Mesendoderm (in vitro differentiated cells): ENCODE results near the gene PRKAG1.

ENCODE experiments used
- DNase-seq: peaks from one replicate; pipeline ENCODE4 v3.0.0; 2013
- H2AK5ac ChIP-seq: 2 replicates; pipeline ENCODE4 v1.6.1; 2013; ENCODE audit warnings: low read length, inconsistent platforms
- H2BK120ac ChIP-seq: 2 replicates; pipeline ENCODE4 v1.6.1; 2013; ENCODE audit warnings: low read depth, mild to moderate bottlenecking, low read length, moderate library complexity, mixed read lengths
- H2BK15ac ChIP-seq: replicated peaks from 2 replicates; pipeline ENCODE4 v1.6.1; 2013; ENCODE audit warnings: low read depth, mild to moderate bottlenecking, moderate library complexity
- H2BK5ac ChIP-seq: 2 replicates; pipeline ENCODE4 v1.6.1; 2013; ENCODE audit warnings: low read length, inconsistent platforms
- H3K18ac ChIP-seq: 2 replicates; pipeline ENCODE4 v1.6.1; 2013; ENCODE audit warnings: mild to moderate bottlenecking, low read length, mixed read lengths
- H3K23ac ChIP-seq: one replicate; pipeline ENCODE4 v1.6.1; 2013; ENCODE audit warnings: low read length
- H3K27ac ChIP-seq: 2 replicates; pipeline ENCODE4 v1.5.1; 2013; ENCODE audit warnings: low read depth, mild to moderate bottlenecking, inconsistent platforms, low read length, moderate library complexity
- H3K27me3 ChIP-seq: 2 replicates; pipeline ENCODE4 v1.6.1; 2013; ENCODE audit warnings: low read length, control low read depth, mild to moderate bottlenecking, inconsistent platforms; ENCODE audit not compliant: insufficient read depth, poor library complexity
- H3K36me3 ChIP-seq: 2 replicates; pipeline ENCODE4 v1.6.1; 2013; ENCODE audit warnings: low read length, inconsistent platforms; ENCODE audit not compliant: control insufficient read depth, insufficient read depth
- H3K4ac ChIP-seq: one replicate; pipeline ENCODE4 v1.6.1; 2013; ENCODE audit warnings: low read depth, mild to moderate bottlenecking, low read length, moderate library complexity
- H3K4me1 ChIP-seq: 2 replicates; pipeline ENCODE4 v1.6.1; 2013; ENCODE audit warnings: low read depth, low read length, inconsistent platforms; ENCODE audit not compliant: control insufficient read depth
- H3K4me2 ChIP-seq: 2 replicates; pipeline ENCODE4 v1.6.1; 2013; ENCODE audit warnings: low read length
- H3K4me3 ChIP-seq: 2 replicates; pipeline ENCODE4 v1.5.1; 2013; ENCODE audit warnings: mild to moderate bottlenecking, low read length
- H3K56ac ChIP-seq: one replicate; pipeline ENCODE4 v1.6.1; 2013; ENCODE audit warnings: low read length
- H3K79me1 ChIP-seq: 2 replicates; pipeline ENCODE4 v1.6.1; 2013; ENCODE audit warnings: low read length, inconsistent platforms
- H3K79me2 ChIP-seq: 2 replicates; pipeline ENCODE4 v1.6.1; 2013; ENCODE audit warnings: mild to moderate bottlenecking, low read length; ENCODE audit not compliant: control insufficient read depth, insufficient read depth
- H3K9ac ChIP-seq: 2 replicates; pipeline ENCODE4 v1.6.1; 2013; ENCODE audit warnings: low read length, inconsistent platforms
- H4K5ac ChIP-seq: one replicate; pipeline ENCODE4 v1.6.1; 2013; ENCODE audit warnings: low read length
- H4K8ac ChIP-seq: one replicate; pipeline ENCODE4 v1.6.1; 2013; ENCODE audit warnings: low read depth, mild to moderate bottlenecking, control low read depth, low read length, moderate library complexity
- WGBS: extraction: QIAGEN DNeasy Blood & Tissue Kit; methylation state at CpG from one replicate; pipeline ENCODE4 v1.1.7; 2013; ENCODE audit warnings: low lambda C conversion rate, missing lambda C conversion rate; ENCODE audit not compliant: insufficient coverage; ENCODE audit errors: extremely low coverage; 5-methylcytosine and 5-hydroxymethylcytosine counted together

Gene PRKAG1

GRCh38 chr12:48985475-48985897, 33.1 kb downstream of the PRKAG1 start:
- H3K18ac ChIP-seq: no peak overlapping the region
- H4K8ac ChIP-seq: no peak overlapping the region
- H3K9ac ChIP-seq: no peak overlapping the region
- no peak overlapping the region for H2AK5ac ChIP-seq
- no peak overlapping the region for H3K4me2 ChIP-seq
- no peaks in the 10 kb centered on the region for H3K36me3 ChIP-seq
- no peaks in the 10 kb centered on the region for H3K4me1 ChIP-seq
- no peak overlapping the region for H3K27ac ChIP-seq
- no peak overlapping the region for H2BK120ac ChIP-seq
- H4K5ac ChIP-seq: no peak overlapping the region
- H3K4ac ChIP-seq: no peak overlapping the region
- H3K23ac ChIP-seq: no peak overlapping the region
- H3K4me3 ChIP-seq: no peak overlapping the region
- WGBS: no CpG with 5 or more reads among the region's 10 CpGs
- no peak overlapping the region for H3K56ac ChIP-seq
- H2BK5ac ChIP-seq: no peak overlapping the region
- DNase-seq: no peak
- no peaks in the 10 kb centered on the region for H3K79me1 ChIP-seq
- H3K79me2 ChIP-seq: no peaks in the 10 kb centered on the region
- H3K27me3 ChIP-seq: peaks cover 44% of the 10 kb centered on the region
- H2BK15ac ChIP-seq: no peak overlapping the region

- no peak overlapping the region for H2BK5ac ChIP-seq
- H4K8ac ChIP-seq: no peak overlapping the region
- no peak overlapping the region for H3K18ac ChIP-seq
- H3K56ac ChIP-seq: no peak overlapping the region
- no peaks in the 10 kb centered on the region for H3K36me3 ChIP-seq
- H2BK15ac ChIP-seq: no peak overlapping the region
- no peaks in the 10 kb centered on the region for H3K79me1 ChIP-seq
- H4K5ac ChIP-seq: no peak overlapping the region
- WGBS: no CpG with 5 or more reads among the region's 6 CpGs
- H3K27ac ChIP-seq: no peak overlapping the region
- peaks cover 71% of the 10 kb centered on the region for H3K27me3 ChIP-seq
- no peak overlapping the region for H3K23ac ChIP-seq
- no peak overlapping the region for H2AK5ac ChIP-seq
- H3K4ac ChIP-seq: no peak overlapping the region
- H3K4me2 ChIP-seq: no peak overlapping the region
- no peak for DNase-seq
- no peak overlapping the region for H2BK120ac ChIP-seq
- H3K79me2 ChIP-seq: no peaks in the 10 kb centered on the region
- no peaks in the 10 kb centered on the region for H3K4me1 ChIP-seq
- H3K9ac ChIP-seq: no peak overlapping the region
- no peak overlapping the region for H3K4me3 ChIP-seq
Measured at GRCh38 chr12:48982397-48983080, 36.0 kb downstream of the PRKAG1 start.

- H3K18ac ChIP-seq: no peak overlapping the region
- no peaks in the 10 kb centered on the region for H3K79me2 ChIP-seq
- no peak overlapping the region for H3K56ac ChIP-seq
- H4K8ac ChIP-seq: no peak overlapping the region
- H3K36me3 ChIP-seq: no peaks in the 10 kb centered on the region
- H3K4me2 ChIP-seq: no peak overlapping the region
- no peaks in the 10 kb centered on the region for H3K79me1 ChIP-seq
- no peaks in the 10 kb centered on the region for H3K4me1 ChIP-seq
- WGBS: no CpG with 5 or more reads among the region's 13 CpGs
- H3K4ac ChIP-seq: no peak overlapping the region
- peak overlapping the region; percentile 94 for H3K23ac ChIP-seq
- H2BK15ac ChIP-seq: no peak overlapping the region
- H3K27ac ChIP-seq: no peak overlapping the region
- H2BK120ac ChIP-seq: no peak overlapping the region
- no peak overlapping the region for H3K4me3 ChIP-seq
- peaks cover 74% of the 10 kb centered on the region for H3K27me3 ChIP-seq
- H2AK5ac ChIP-seq: no peak overlapping the region
- no peak for DNase-seq
- H3K9ac ChIP-seq: no peak overlapping the region
- H2BK5ac ChIP-seq: no peak overlapping the region
- H4K5ac ChIP-seq: no peak overlapping the region
Measured at GRCh38 chr12:48981757-48982157, 36.8 kb downstream of the PRKAG1 start.

GRCh38 chr12:48980953-48981756, 37.4 kb downstream of the PRKAG1 start:
- Histone ChIP-seq H3K36me3 (no peaks in the 10 kb centered on the region), H4K5ac (no peak overlapping the region), H3K4me1 (no peaks in the 10 kb centered on the region), H2BK15ac (no peak overlapping the region), H3K23ac (peak overlapping the region; percentile 94), H3K27me3 (peaks cover 75% of the 10 kb centered on the region), H3K4me3 (no peak overlapping the region), H3K79me2 (no peaks in the 10 kb centered on the region), H4K8ac (no peak overlapping the region), H3K56ac (peak overlapping the region; percentile 45), H2BK5ac (no peak overlapping the region), H2BK120ac (no peak overlapping the region), H3K27ac (no peak overlapping the region), H3K9ac (peak overlapping the region; percentile 43), H3K79me1 (no peaks in the 10 kb centered on the region), H3K4me2 (peak overlapping the region; percentile 53), H3K18ac (no peak overlapping the region), H3K4ac (no peak overlapping the region), H2AK5ac (no peak overlapping the region)
- DNase-seq: peak; percentile 63
- no CpG with 5 or more reads among the region's 91 CpGs for WGBS

GRCh38 chr12:48980389-48980952, 38.1 kb downstream of the PRKAG1 start:
- no peak overlapping the region for H3K9ac ChIP-seq
- H3K56ac ChIP-seq: peak overlapping the region; percentile 50
- no CpG with 5 or more reads among the region's 46 CpGs for WGBS
- DNase-seq: peak; percentile 82
- H2AK5ac ChIP-seq: no peak overlapping the region
- no peak overlapping the region for H4K8ac ChIP-seq
- H2BK120ac ChIP-seq: no peak overlapping the region
- no peak overlapping the region for H3K18ac ChIP-seq
- no peaks in the 10 kb centered on the region for H3K79me2 ChIP-seq
- H3K36me3 ChIP-seq: no peaks in the 10 kb centered on the region
- H3K27ac ChIP-seq: no peak overlapping the region
- H3K79me1 ChIP-seq: no peaks in the 10 kb centered on the region
- H2BK15ac ChIP-seq: no peak overlapping the region
- no peak overlapping the region for H3K23ac ChIP-seq
- H4K5ac ChIP-seq: no peak overlapping the region
- peak overlapping the region; percentile 53 for H3K4me2 ChIP-seq
- no peak overlapping the region for H3K4ac ChIP-seq
- no peaks in the 10 kb centered on the region for H3K4me1 ChIP-seq
- peaks cover 81% of the 10 kb centered on the region for H3K27me3 ChIP-seq
- no peak overlapping the region for H3K4me3 ChIP-seq
- H2BK5ac ChIP-seq: no peak overlapping the region
